Measurements from ENCODE around the gene HELLS.

DNA sequence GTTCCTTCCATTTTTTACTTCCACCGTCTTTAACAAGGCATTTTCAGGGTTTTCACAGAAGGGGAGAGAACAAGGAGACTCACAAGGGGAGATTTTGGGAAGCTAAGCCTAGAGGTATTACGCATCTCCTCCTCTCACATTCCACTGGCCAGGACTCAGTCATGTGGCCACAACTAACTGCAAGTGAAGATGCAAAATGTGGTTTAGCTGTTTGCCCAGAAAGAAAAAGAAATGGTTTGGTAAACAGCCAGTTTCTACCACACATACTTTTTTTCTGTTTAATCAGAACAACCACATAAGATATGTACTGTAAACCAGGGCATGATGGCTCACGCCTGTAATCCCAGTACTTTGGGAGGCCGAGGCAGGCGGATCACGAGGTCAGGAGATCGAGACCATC, 21.4 kb upstream of the HELLS start:
- TF ChIP-seq CTCF (IDR thresholded peaks at IDR 0.05) (no peak), POLR2A (IDR thresholded peaks at IDR 0.05) (no peak)

All from testis (tissue), 2 donors.